DND-41 (cell line): ENCODE data around the gene FOXK1.

Experiments
- EZH2 ChIP-seq: IDR thresholded peaks from 3 replicates; pipeline ENCODE4 v1.6.1; 2012; ENCODE audit warnings: borderline replicate concordance, low read depth, mild to moderate bottlenecking, moderate library complexity, low read length, inconsistent platforms; ENCODE audit not compliant: severe bottlenecking
- TF ChIP-seq, protein P1 (sequence below): IDR thresholded peaks from 2 replicates; pipeline ENCODE4 v1.5.1; 2012; ENCODE audit warnings: borderline replicate concordance, low read length, moderate library complexity, mild to moderate bottlenecking; ENCODE audit not compliant: poor library complexity, severe bottlenecking; ENCODE audit errors: extremely low read depth

- TF ChIP-seq, protein P1, sequence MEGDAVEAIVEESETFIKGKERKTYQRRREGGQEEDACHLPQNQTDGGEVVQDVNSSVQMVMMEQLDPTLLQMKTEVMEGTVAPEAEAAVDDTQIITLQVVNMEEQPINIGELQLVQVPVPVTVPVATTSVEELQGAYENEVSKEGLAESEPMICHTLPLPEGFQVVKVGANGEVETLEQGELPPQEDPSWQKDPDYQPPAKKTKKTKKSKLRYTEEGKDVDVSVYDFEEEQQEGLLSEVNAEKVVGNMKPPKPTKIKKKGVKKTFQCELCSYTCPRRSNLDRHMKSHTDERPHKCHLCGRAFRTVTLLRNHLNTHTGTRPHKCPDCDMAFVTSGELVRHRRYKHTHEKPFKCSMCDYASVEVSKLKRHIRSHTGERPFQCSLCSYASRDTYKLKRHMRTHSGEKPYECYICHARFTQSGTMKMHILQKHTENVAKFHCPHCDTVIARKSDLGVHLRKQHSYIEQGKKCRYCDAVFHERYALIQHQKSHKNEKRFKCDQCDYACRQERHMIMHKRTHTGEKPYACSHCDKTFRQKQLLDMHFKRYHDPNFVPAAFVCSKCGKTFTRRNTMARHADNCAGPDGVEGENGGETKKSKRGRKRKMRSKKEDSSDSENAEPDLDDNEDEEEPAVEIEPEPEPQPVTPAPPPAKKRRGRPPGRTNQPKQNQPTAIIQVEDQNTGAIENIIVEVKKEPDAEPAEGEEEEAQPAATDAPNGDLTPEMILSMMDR: no peak
- TF ChIP-seq EZH2: no peak
These were observed 18.7 kb upstream of the FOXK1 start for GRCh38 chr7:4663239-4664018.
